Trophoblast cell (in vitro differentiated cells and primary cell): ENCODE data around the gene OMP.
A peak's percentile ranks its signal among the peaks of the same experiment; 100 is the strongest.

Experiments
- DNase-seq, 2 donors: peaks; one replicate each; pipeline ENCODE4 v3.0.0-alpha.2; 2016
- H2AFZ ChIP-seq: 2 replicates; pipeline ENCODE4 v1.6.1; 2013; ENCODE audit warnings: low read length, moderate library complexity, mild to moderate bottlenecking; ENCODE audit not compliant: insufficient read depth, poor library complexity
- H2AK5ac ChIP-seq: 2 replicates; pipeline ENCODE4 v1.6.1; 2013; ENCODE audit warnings: mild to moderate bottlenecking, low read length
- H2BK120ac ChIP-seq: 2 replicates; pipeline ENCODE4 v1.6.1; 2013; ENCODE audit warnings: low read length, mild to moderate bottlenecking, moderate library complexity; ENCODE audit not compliant: insufficient read depth, poor library complexity
- H2BK12ac ChIP-seq: 2 replicates; pipeline ENCODE4 v1.6.1; 2013; ENCODE audit warnings: mild to moderate bottlenecking, low read length, moderate library complexity
- H2BK5ac ChIP-seq: 2 replicates; pipeline ENCODE4 v1.6.1; 2013; ENCODE audit warnings: low read length, low read depth, moderate library complexity, mild to moderate bottlenecking; ENCODE audit not compliant: poor library complexity
- H3K14ac ChIP-seq: 2 replicates; pipeline ENCODE4 v1.6.1; 2013; ENCODE audit warnings: mild to moderate bottlenecking, low read length
- H3K18ac ChIP-seq: 2 replicates; pipeline ENCODE4 v1.6.1; 2013; ENCODE audit warnings: mild to moderate bottlenecking, low read length
- H3K23ac ChIP-seq: 2 replicates; pipeline ENCODE4 v1.6.1; 2013; ENCODE audit warnings: low read length
- H3K27ac ChIP-seq: 2 replicates; pipeline ENCODE4 v1.5.1; 2013; ENCODE audit warnings: low read depth, mild to moderate bottlenecking, inconsistent platforms, low read length, moderate library complexity
- H3K27me3 ChIP-seq: 2 replicates; pipeline ENCODE4 v1.6.1; 2013; ENCODE audit warnings: inconsistent platforms, mild to moderate bottlenecking, low read length, moderate library complexity; ENCODE audit not compliant: insufficient read depth
- H3K36me3 ChIP-seq, 2 experiments: 1 replicate in 1 of 2; 2 replicates in 1 of 2; pipeline ENCODE4 v1.6.1; 2013; ENCODE audit warnings: low read length in 2 of 2, mild to moderate bottlenecking in 2 of 2, moderate library complexity in 1 of 2; ENCODE audit not compliant: insufficient read depth in 2 of 2, control insufficient read depth in 1 of 2
- H3K4ac ChIP-seq: 2 replicates; pipeline ENCODE4 v1.6.1; 2013; ENCODE audit warnings: low read depth, mild to moderate bottlenecking, low read length, moderate library complexity
- H3K4me1 ChIP-seq, 2 experiments: 1 replicate in 1 of 2; 2 replicates in 1 of 2; pipeline ENCODE4 v1.6.1; 2013; ENCODE audit warnings: low read length in 2 of 2, mild to moderate bottlenecking in 2 of 2, moderate library complexity in 1 of 2; ENCODE audit not compliant: insufficient read depth in 2 of 2, control insufficient read depth in 1 of 2
- H3K4me2 ChIP-seq: 2 replicates; pipeline ENCODE4 v1.6.1; 2013; ENCODE audit warnings: inconsistent platforms, mild to moderate bottlenecking, low read length, moderate library complexity
- H3K4me3 ChIP-seq: 2 replicates; pipeline ENCODE4 v1.5.1; 2013; ENCODE audit warnings: mild to moderate bottlenecking, low read depth, low read length, inconsistent platforms
- H3K79me1 ChIP-seq: one replicate; pipeline ENCODE4 v1.6.1; 2013; ENCODE audit warnings: low read length
- H3K79me2 ChIP-seq: 2 replicates; pipeline ENCODE4 v1.6.1; 2013; ENCODE audit warnings: low read length, mild to moderate bottlenecking; ENCODE audit not compliant: control insufficient read depth, insufficient read depth, poor library complexity
- H3K9ac ChIP-seq: 2 replicates; pipeline ENCODE4 v1.6.1; 2013; ENCODE audit warnings: mild to moderate bottlenecking, low read length
- H3K9me3 ChIP-seq: 2 replicates; pipeline ENCODE4 v1.6.1; 2013; ENCODE audit warnings: low read depth, mild to moderate bottlenecking, control low read depth, inconsistent platforms, low read length; ENCODE audit not compliant: insufficient read depth
- H4K12ac ChIP-seq: 2 replicates; pipeline ENCODE4 v1.6.1; 2013; ENCODE audit warnings: low read depth, mild to moderate bottlenecking, low read length, moderate library complexity
- H4K8ac ChIP-seq: 2 replicates; pipeline ENCODE4 v1.6.1; 2013; ENCODE audit warnings: low read depth, mild to moderate bottlenecking, low read length, moderate library complexity
- H4K91ac ChIP-seq: one replicate; pipeline ENCODE4 v1.6.1; 2013; ENCODE audit warnings: low read depth, mild to moderate bottlenecking, low read length, moderate library complexity
- WGBS: extraction: QIAGEN DNeasy Blood & Tissue Kit; methylation state at CpG from one replicate; pipeline ENCODE4 v1.1.7; 2013; ENCODE audit warnings: missing lambda C conversion rate; ENCODE audit not compliant: insufficient read length, insufficient coverage; ENCODE audit errors: extremely low coverage; 5-methylcytosine and 5-hydroxymethylcytosine counted together

Gene OMP

GRCh38 chr11:77073328-77074001 lies 29.2 kb upstream of the OMP start:
- H3K4me3 ChIP-seq, result no peak overlapping the region

GRCh38 chr11:77074205-77074604 lies 28.4 kb upstream of the OMP start:
- H2BK12ac ChIP-seq, result no peak overlapping the region
- H2AFZ ChIP-seq, result no peak overlapping the region
- H3K14ac ChIP-seq, result no peak overlapping the region
- no peak overlapping the region for H3K27ac ChIP-seq
- no peak overlapping the region for H2BK120ac ChIP-seq
- no peak overlapping the region for H3K23ac ChIP-seq
- H3K4me1 ChIP-seq, result peaks cover 0 to 13% of the 10 kb centered on the region in 2 experiments
- no peak overlapping the region for H3K4ac ChIP-seq
- no peak overlapping the region for H4K12ac ChIP-seq
- H3K18ac ChIP-seq, result no peak overlapping the region
- H3K4me3 ChIP-seq, result no peak overlapping the region
- no peaks in the 10 kb centered on the region for H3K9me3 ChIP-seq
- no peak overlapping the region for H4K8ac ChIP-seq
- no peak overlapping the region for H2BK5ac ChIP-seq
- no CpG with 5 or more reads among the region's 5 CpGs for WGBS
- H3K36me3 ChIP-seq, result no peaks in the 10 kb centered on the region
- no peak overlapping the region for H4K91ac ChIP-seq
- no peaks in the 10 kb centered on the region for H3K79me1 ChIP-seq
- no peak overlapping the region for H3K9ac ChIP-seq
- H3K27me3 ChIP-seq, result no peaks in the 10 kb centered on the region
- H3K4me2 ChIP-seq, result no peak overlapping the region
- H2AK5ac ChIP-seq, result no peak overlapping the region
- H3K79me2 ChIP-seq, result no peaks in the 10 kb centered on the region
- DNase-seq, result no peak

More at GRCh38 chr11:77073328-77074001, 29.2 kb upstream of the OMP start:
- Histone ChIP-seq H4K8ac (no peak overlapping the region), H3K18ac (no peak overlapping the region), H3K27ac (no peak overlapping the region), H3K9me3 (no peaks in the 10 kb centered on the region), H2BK120ac (no peak overlapping the region), H3K14ac (no peak overlapping the region), H2BK5ac (no peak overlapping the region), H3K36me3 (no peaks in the 10 kb centered on the region), H3K9ac (no peak overlapping the region), H3K23ac (no peak overlapping the region), H3K79me2 (no peaks in the 10 kb centered on the region), H3K79me1 (no peaks in the 10 kb centered on the region), H2AK5ac (no peak overlapping the region), H3K4me1 (peaks cover 0 to 13% of the 10 kb centered on the region in 2 experiments), H3K27me3 (no peaks in the 10 kb centered on the region), H2BK12ac (no peak overlapping the region), H3K4ac (no peak overlapping the region), H3K4me2 (no peak overlapping the region), H4K12ac (no peak overlapping the region), H4K91ac (no peak overlapping the region), H2AFZ (no peak overlapping the region)
- WGBS, result no CpG with 5 or more reads among the region's 11 CpGs
- DNase-seq, result peak in 1 of 2 donors; percentile 26

GRCh38 chr11:77074626-77075221 lies 27.9 kb upstream of the OMP start:
- no peak overlapping the region for H2BK120ac ChIP-seq
- no peak overlapping the region for H2AFZ ChIP-seq
- H3K4ac ChIP-seq, result no peak overlapping the region
- no peaks in the 10 kb centered on the region for H3K79me2 ChIP-seq
- no peak overlapping the region for H2BK12ac ChIP-seq
- no peak overlapping the region for H4K8ac ChIP-seq
- no peak overlapping the region for H4K91ac ChIP-seq
- no peak overlapping the region for H3K14ac ChIP-seq
- H3K4me3 ChIP-seq, result no peak overlapping the region
- H2AK5ac ChIP-seq, result no peak overlapping the region
- no peak overlapping the region for H2BK5ac ChIP-seq
- H3K9me3 ChIP-seq, result no peaks in the 10 kb centered on the region
- no peak overlapping the region for H3K18ac ChIP-seq
- no peaks in the 10 kb centered on the region for H3K27me3 ChIP-seq
- H3K27ac ChIP-seq, result no peak overlapping the region
- no peak overlapping the region for H4K12ac ChIP-seq
- H3K4me2 ChIP-seq, result no peak overlapping the region
- no peak for DNase-seq
- peaks cover 0 to 13% of the 10 kb centered on the region in 2 experiments for H3K4me1 ChIP-seq
- H3K36me3 ChIP-seq, result no peaks in the 10 kb centered on the region
- WGBS, result no CpG with 5 or more reads among the region's 15 CpGs
- no peak overlapping the region for H3K9ac ChIP-seq
- no peak overlapping the region for H3K23ac ChIP-seq
- H3K79me1 ChIP-seq, result no peaks in the 10 kb centered on the region

- H2BK5ac ChIP-seq, result no peak overlapping the region
- H3K36me3 ChIP-seq, result no peaks in the 10 kb centered on the region
- H3K4me1 ChIP-seq, result peaks cover 0 to 13% of the 10 kb centered on the region in 2 experiments
- no peak overlapping the region for H4K8ac ChIP-seq
- H3K79me2 ChIP-seq, result no peaks in the 10 kb centered on the region
- H4K91ac ChIP-seq, result no peak overlapping the region
- no peak overlapping the region for H3K23ac ChIP-seq
- no peak overlapping the region for H4K12ac ChIP-seq
- H3K4me3 ChIP-seq, result no peak overlapping the region
- no CpG with 5 or more reads among the region's 5 CpGs for WGBS
- H2AFZ ChIP-seq, result no peak overlapping the region
- H3K27me3 ChIP-seq, result no peaks in the 10 kb centered on the region
- no peak overlapping the region for H3K18ac ChIP-seq
- H3K79me1 ChIP-seq, result no peaks in the 10 kb centered on the region
- no peaks in the 10 kb centered on the region for H3K9me3 ChIP-seq
- H2BK120ac ChIP-seq, result no peak overlapping the region
- H3K4me2 ChIP-seq, result no peak overlapping the region
- no peak overlapping the region for H2BK12ac ChIP-seq
- no peak overlapping the region for H3K9ac ChIP-seq
- H3K14ac ChIP-seq, result no peak overlapping the region
- no peak for DNase-seq
- H3K4ac ChIP-seq, result no peak overlapping the region
- H2AK5ac ChIP-seq, result no peak overlapping the region
- H3K27ac ChIP-seq, result no peak overlapping the region
These were observed 27.2 kb upstream of the OMP start for GRCh38 chr11:77075425-77075905.
